ENCODE data around the gene SKOR1.

Gene SKOR1

GRCh38 chr15:67832897-67833709 is 7.8 kb downstream of the SKOR1 start:
- no peak for DNase-seq (ENCODE audit: low read depth in 3 of 3)

GRCh38 chr15:67833710-67834511 is 8.6 kb downstream of the SKOR1 start:
- no peak for DNase-seq (ENCODE audit: low read depth in 3 of 3)

GRCh38 chr15:67834581-67835296 is 9.4 kb downstream of the SKOR1 start:
- DNase-seq (ENCODE audit: low read depth in 3 of 3): no peak

GRCh38 chr15:67835297-67836133 is 10.2 kb downstream of the SKOR1 start:
- DNase-seq (ENCODE audit: low read depth in 3 of 3): no peak

GRCh38 chr15:67836134-67836455 is 10.8 kb downstream of the SKOR1 start:
- no peak for DNase-seq (ENCODE audit: low read depth in 3 of 3)

GRCh38 chr15:67836477-67836876 is 11.2 kb downstream of the SKOR1 start:
- no peak for DNase-seq (ENCODE audit: low read depth in 3 of 3)

GRCh38 chr15:67836955-67837354 is 11.6 kb downstream of the SKOR1 start:
- no peak for DNase-seq (ENCODE audit: low read depth in 3 of 3)

- DNase-seq (ENCODE audit: low read depth in 3 of 3): no peak
These were observed 13.6 kb downstream of the SKOR1 start for GRCh38 chr15:67838789-67839332.

GRCh38 chr15:67839499-67839928 is 14.2 kb downstream of the SKOR1 start:
- no peak for DNase-seq (ENCODE audit: low read depth in 3 of 3)

GRCh38 chr15:67839929-67840748 is 14.8 kb downstream of the SKOR1 start, which contains the start of gene RNU6-1:
Gene RNU6-1, minus strand, starts transcription at chr15:67840045.
- peak; percentile 89 to 91 (median 90) for DNase-seq (ENCODE audit: low read depth in 3 of 3)

GRCh38 chr15:67840749-67841512 is 15.6 kb downstream of the SKOR1 start:
- DNase-seq (ENCODE audit: low read depth in 3 of 3): no peak

GRCh38 chr15:67841513-67841762 is 16.1 kb downstream of the SKOR1 start:
- DNase-seq (ENCODE audit: low read depth in 3 of 3): no peak

GRCh38 chr15:67843092-67843501 is 17.8 kb downstream of the SKOR1 start:
- no peak for DNase-seq (ENCODE audit: low read depth in 3 of 3)

GRCh38 chr15:67843571-67844387 is 18.5 kb downstream of the SKOR1 start:
- DNase-seq (ENCODE audit: low read depth in 3 of 3): no peak

GRCh38 chr15:67845974-67846373 is 20.7 kb downstream of the SKOR1 start:
- no peak for DNase-seq (ENCODE audit: low read depth in 3 of 3)

GRCh38 chr15:67849538-67849937 is 24.2 kb downstream of the SKOR1 start:
- no peak for DNase-seq (ENCODE audit: low read depth in 3 of 3)

GRCh38 chr15:67850336-67850735 is 25.0 kb downstream of the SKOR1 start:
- DNase-seq (ENCODE audit: low read depth in 3 of 3): no peak

- no peak for DNase-seq (ENCODE audit: low read depth in 3 of 3)
These were observed 25.8 kb downstream of the SKOR1 start for GRCh38 chr15:67850994-67851571.

- DNase-seq (ENCODE audit: low read depth in 3 of 3): no peak
These were observed 27.1 kb downstream of the SKOR1 start for GRCh38 chr15:67852418-67852817.
